Stimulated activated CD4-positive, alpha-beta T cell treated with anti-CD3 and anti-CD28 coated beads, Interleukin-1b, Interleukin-23, amount 100 ng/mL, for 1 hour (primary cell): ENCODE data around the gene ARG1.
"Not testable (repeated sequence)": the region's sequence is repeated elsewhere in the genome, so short reads cannot be mapped to it uniquely, and the experiment has no call there.

ENCODE experiments used
- DNase-seq, 2 donors: peaks; one replicate each; pipeline ENCODE4 v3.0.0-alpha.2; 2020; ENCODE audit warnings: low read depth in 2 of 2

ARG1 gene

GRCh38 chr6:131572686-131573415 lies at the start of gene ARG1:
Gene ARG1, plus strand, starts transcription at chr6:131573226. Its CDS starts 57 bp downstream, at chr6:131573283.
- DNase-seq = no peak

GRCh38 chr6:131523988-131524673 lies 48.9 kb upstream of the ARG1 start:
- no peak for DNase-seq

- no peak for DNase-seq
Observed at GRCh38 chr6:131524695-131525336, 48.2 kb upstream of the ARG1 start.

- not testable (repeated sequence) for DNase-seq
Observed at GRCh38 chr6:131530936-131531335, 42.1 kb upstream of the ARG1 start.

- DNase-seq = not testable (repeated sequence)
Observed at GRCh38 chr6:131531681-131532080, 41.3 kb upstream of the ARG1 start.

- DNase-seq = peak in 1 of 2 donors; percentile 16
Observed at GRCh38 chr6:131532580-131533039, 40.4 kb upstream of the ARG1 start.

GRCh38 chr6:131538615-131539014 lies 34.4 kb upstream of the ARG1 start:
- DNase-seq = not testable (repeated sequence)

- DNase-seq = no peak
Observed at GRCh38 chr6:131545317-131545716, 27.7 kb upstream of the ARG1 start.

GRCh38 chr6:131547488-131547887 lies 25.5 kb upstream of the ARG1 start:
- DNase-seq = no peak

- DNase-seq = no peak
Observed at GRCh38 chr6:131548441-131548840, 24.6 kb upstream of the ARG1 start.

GRCh38 chr6:131549811-131550210 lies 23.2 kb upstream of the ARG1 start:
- no peak for DNase-seq

GRCh38 chr6:131551902-131552301 lies 21.1 kb upstream of the ARG1 start:
- DNase-seq = no peak

- DNase-seq = no peak
Observed at GRCh38 chr6:131552572-131552971, 20.5 kb upstream of the ARG1 start.

GRCh38 chr6:131555992-131556391 lies 17.0 kb upstream of the ARG1 start:
- DNase-seq = no peak

GRCh38 chr6:131558922-131559321 lies 14.1 kb upstream of the ARG1 start:
- DNase-seq = no peak

- DNase-seq = no peak
Observed at GRCh38 chr6:131561925-131562707, 10.9 kb upstream of the ARG1 start.

- no peak for DNase-seq
Observed at GRCh38 chr6:131565056-131565455, 8.0 kb upstream of the ARG1 start.

- no peak for DNase-seq
Observed at GRCh38 chr6:131568726-131569125, 4.3 kb upstream of the ARG1 start.

GRCh38 chr6:131574133-131574532 lies 1.1 kb downstream of the ARG1 start:
- DNase-seq = no peak

- no peak for DNase-seq
Observed at GRCh38 chr6:131574686-131575085, 1.7 kb downstream of the ARG1 start.

- DNase-seq = no peak
Observed at GRCh38 chr6:131575834-131576478, 2.9 kb downstream of the ARG1 start.
